ENCODE results near the gene TUG1. TPM values are rescaled to one million over a fixed set of nuclear protein-coding genes. Genes with fewer than 3 reads are reported as not detected.

Gene TUG1
- total and polyA plus RNA-seq, 8 donors: 18.2 to 49.1 (median 23.0) TPM

DNA sequence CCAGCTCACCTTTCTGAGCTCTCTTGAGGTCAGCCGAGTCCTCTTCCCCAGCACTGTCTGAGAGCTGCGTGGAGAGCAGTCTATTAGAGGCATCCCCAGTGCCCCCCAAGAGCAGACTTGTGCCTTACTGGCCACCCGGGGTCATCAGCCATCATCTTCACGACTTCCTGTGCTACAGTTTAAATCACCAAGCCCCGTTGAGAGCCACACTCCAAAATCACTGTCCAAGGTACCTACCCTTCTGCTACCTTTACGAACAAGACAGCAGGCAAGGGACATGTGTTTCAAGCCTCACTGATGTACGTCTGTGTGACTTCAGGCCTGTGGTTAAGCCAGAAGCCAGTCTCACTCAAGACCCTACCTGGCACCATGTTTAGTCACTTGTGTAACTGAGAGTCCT lies 35.6 kb upstream of the TUG1 start:
- H3K36me3 ChIP-seq: peaks cover 8 to 71% (median 54%) of the 10 kb centered on the region in 3 donors
- DNase-seq (no peak), FAIRE-seq (no peak), ATAC-seq (no peak)
- no peak overlapping the region for H3K4me3 ChIP-seq
- H3K27ac ChIP-seq: no peak overlapping the region
- intact Hi-C loops (cut with DNase I): no loop called here
- no peaks in the 10 kb centered on the region for H3K27me3 ChIP-seq
- H3K9me3 ChIP-seq: no peaks in the 10 kb centered on the region
- 85 to 86% methylated on average over 7 of the region's 7 CpGs for WGBS, 2 donors
- no peaks in the 10 kb centered on the region for H3K4me1 ChIP-seq
- no peak for TF ChIP-seq CTCF (IDR thresholded peaks at IDR 0.05)

DNA sequence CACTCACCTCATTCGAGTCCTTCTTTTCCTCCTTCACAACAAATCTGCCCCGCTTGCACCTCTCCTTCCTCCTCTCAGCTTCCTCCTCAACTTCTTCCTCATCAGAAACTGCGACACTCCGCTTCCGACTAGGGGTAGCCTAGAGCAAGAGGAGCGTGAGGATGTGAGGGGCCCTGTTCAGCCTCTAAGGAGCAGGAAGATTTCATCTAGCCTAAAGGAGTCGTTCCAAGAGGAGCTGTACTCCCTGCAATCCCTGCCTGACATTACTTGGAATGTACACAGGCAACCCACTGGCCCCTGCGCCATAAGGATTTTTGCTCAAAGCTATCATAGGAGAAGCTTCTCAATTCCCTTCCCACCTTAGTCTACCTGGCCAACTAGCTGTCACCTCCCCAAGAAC lies 35.0 kb upstream of the TUG1 start:
- no peaks in the 10 kb centered on the region for H3K4me1 ChIP-seq
- DNase-seq (no peak), FAIRE-seq (no peak), ATAC-seq (no peak)
- intact Hi-C loops (cut with DNase I): no loop called here
- peaks cover 8 to 74% (median 57%) of the 10 kb centered on the region in 3 donors for H3K36me3 ChIP-seq
- H3K4me3 ChIP-seq: no peak overlapping the region
- no peaks in the 10 kb centered on the region for H3K27me3 ChIP-seq
- no peak overlapping the region for H3K27ac ChIP-seq
- H3K9me3 ChIP-seq: no peaks in the 10 kb centered on the region
- 95 to 97% methylated on average over 8 of the region's 8 CpGs for WGBS, 2 donors
- no peak for TF ChIP-seq CTCF (IDR thresholded peaks at IDR 0.05)

DNA sequence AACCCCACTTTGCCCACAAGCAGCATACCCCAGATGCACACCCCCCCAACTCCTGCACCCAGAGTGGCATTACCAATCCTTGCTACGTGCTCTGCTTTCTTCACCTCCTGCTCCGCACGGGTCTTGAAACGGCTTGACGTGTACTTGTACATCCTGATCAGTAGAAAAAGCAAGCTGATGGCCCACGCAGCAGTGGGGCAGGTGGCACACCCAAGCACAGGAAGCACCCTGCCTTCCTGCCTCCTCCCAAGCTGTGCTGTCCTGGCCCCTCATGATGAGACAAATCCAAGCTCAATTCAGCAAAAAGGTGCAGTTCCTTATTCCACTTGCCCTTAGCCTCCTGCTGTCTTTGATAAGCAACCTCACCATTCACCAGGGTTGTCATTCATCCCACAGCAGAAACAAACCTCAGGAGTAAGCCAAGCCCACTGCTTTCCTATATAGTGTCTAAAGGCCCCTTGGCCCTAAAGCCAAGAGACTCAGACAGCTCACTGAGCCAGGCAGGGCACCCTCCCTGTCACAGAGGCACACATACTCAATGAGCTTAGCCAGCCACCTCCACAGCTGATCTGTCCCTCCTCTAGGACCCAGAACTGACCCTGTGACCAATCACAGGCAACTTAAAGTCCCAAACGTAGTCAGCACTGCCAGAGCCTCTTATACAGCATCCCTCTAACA lies 28.2 kb upstream of the TUG1 start:
- intact Hi-C loops (cut with DNase I): loop anchor here in 1 of 3 donors (10.0 kb wide), 1 partner anchor 214 kb away; no protein-coding TSS in a partner anchor
- no peak for ATAC-seq
- H3K36me3 ChIP-seq: peaks cover 8 to 95% (median 67%) of the 10 kb centered on the region in 3 donors

GRCh38 chr22:30941363-30941740 lies 27.7 kb upstream of the TUG1 start:
- H3K27ac ChIP-seq: no peak overlapping the region
- FAIRE-seq: no peak
- H3K27me3 ChIP-seq: no peaks in the 10 kb centered on the region
- H3K4me3 ChIP-seq: no peak overlapping the region
- peaks cover 8 to 95% (median 66%) of the 10 kb centered on the region in 3 donors for H3K36me3 ChIP-seq
- TF ChIP-seq CTCF (IDR thresholded peaks at IDR 0.05): no peak
- intact Hi-C loops (cut with DNase I): loop anchor here in 1 of 3 donors (10.0 kb wide), 1 partner anchor 213 kb away; no protein-coding TSS in a partner anchor
- WGBS, 2 donors: 94 to 96% methylated on average over 11 of the region's 11 CpGs
- no peaks in the 10 kb centered on the region for H3K9me3 ChIP-seq
- ATAC-seq: no peak
- H3K4me1 ChIP-seq: no peaks in the 10 kb centered on the region
- DNase-seq: no peak

More for the DNA sequence above, 28.2 kb upstream of the TUG1 start:
- TF ChIP-seq CTCF (IDR thresholded peaks at IDR 0.05): no peak
- DNase-seq (no peak), FAIRE-seq (no peak)
- no peaks in the 10 kb centered on the region for H3K27me3 ChIP-seq
- no peak overlapping the region for H3K4me3 ChIP-seq
- H3K4me1 ChIP-seq: no peaks in the 10 kb centered on the region
- WGBS, 2 donors: 88 to 97% methylated on average over 7 of the region's 7 CpGs
- no peak overlapping the region for H3K27ac ChIP-seq
- no peaks in the 10 kb centered on the region for H3K9me3 ChIP-seq

GRCh38 chr22:30943368-30943767 lies 25.7 kb upstream of the TUG1 start:
- ATAC-seq: no peak
- no peaks in the 10 kb centered on the region for H3K4me1 ChIP-seq

More at GRCh38 chr22:30943368-30943767, 25.7 kb upstream of the TUG1 start:
- Histone ChIP-seq H3K36me3 (peaks cover 4 to 76% (median 46%) of the 10 kb centered on the region in 3 donors), H3K9me3 (no peaks in the 10 kb centered on the region), H3K27me3 (no peaks in the 10 kb centered on the region), H3K27ac (no peak overlapping the region), H3K4me3 (no peak overlapping the region)
- DNase-seq (no peak), FAIRE-seq (no peak)
- 76 to 80% methylated on average over 3 of the region's 3 CpGs for WGBS, 2 donors
- no peak for TF ChIP-seq CTCF (IDR thresholded peaks at IDR 0.05)
- intact Hi-C loops (cut with DNase I): loop anchor here in 1 of 3 donors (10.0 kb wide), 1 partner anchor 211 kb away; no protein-coding TSS in a partner anchor
